Body of pancreas (tissue), 4 donors: Measurements from ENCODE around the gene FGD5.

Experiments used
- POLR2A ChIP-seq, 3 donors: fragments of 450-650 bp; IDR thresholded peaks; one replicate each; pipeline ENCODE4 v1.6.1; 2016; ENCODE audit warnings: antibody characterized with exemption in 3 of 3, mild to moderate bottlenecking in 2 of 3
- TF ChIP-seq, protein P1 (sequence below), 7 experiments: fragments of 450-650 bp in 4 of 7; fragments of 200-600 bp in 3 of 7; sonication (generic) in 3 of 7; IDR thresholded peaks; one replicate each; pipeline ENCODE4 v1.5.1; 2016 to 2019; ENCODE audit warnings: antibody characterized with exemption in 7 of 7

DNA sequence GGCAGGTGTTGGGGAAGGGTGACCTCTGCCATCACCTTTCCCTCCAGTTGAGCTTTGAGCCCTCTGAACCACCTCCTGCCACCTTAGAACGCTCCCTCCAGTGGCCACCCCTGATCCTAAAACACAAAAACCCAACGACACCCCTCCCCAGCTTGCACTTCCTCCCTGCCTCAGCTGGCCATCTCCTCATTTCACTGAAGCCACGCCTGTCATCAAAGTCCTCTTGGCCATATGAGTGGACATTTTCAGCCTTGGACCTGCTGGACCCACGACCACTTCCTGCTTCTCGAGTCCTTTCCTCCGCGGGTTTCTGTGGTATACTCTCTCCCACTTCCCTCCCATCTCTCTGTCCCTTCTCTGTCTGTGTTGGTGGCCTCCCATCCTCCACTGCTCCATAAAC, 80.2 kb downstream of the FGD5 start:
- TF ChIP-seq, protein P1, sequence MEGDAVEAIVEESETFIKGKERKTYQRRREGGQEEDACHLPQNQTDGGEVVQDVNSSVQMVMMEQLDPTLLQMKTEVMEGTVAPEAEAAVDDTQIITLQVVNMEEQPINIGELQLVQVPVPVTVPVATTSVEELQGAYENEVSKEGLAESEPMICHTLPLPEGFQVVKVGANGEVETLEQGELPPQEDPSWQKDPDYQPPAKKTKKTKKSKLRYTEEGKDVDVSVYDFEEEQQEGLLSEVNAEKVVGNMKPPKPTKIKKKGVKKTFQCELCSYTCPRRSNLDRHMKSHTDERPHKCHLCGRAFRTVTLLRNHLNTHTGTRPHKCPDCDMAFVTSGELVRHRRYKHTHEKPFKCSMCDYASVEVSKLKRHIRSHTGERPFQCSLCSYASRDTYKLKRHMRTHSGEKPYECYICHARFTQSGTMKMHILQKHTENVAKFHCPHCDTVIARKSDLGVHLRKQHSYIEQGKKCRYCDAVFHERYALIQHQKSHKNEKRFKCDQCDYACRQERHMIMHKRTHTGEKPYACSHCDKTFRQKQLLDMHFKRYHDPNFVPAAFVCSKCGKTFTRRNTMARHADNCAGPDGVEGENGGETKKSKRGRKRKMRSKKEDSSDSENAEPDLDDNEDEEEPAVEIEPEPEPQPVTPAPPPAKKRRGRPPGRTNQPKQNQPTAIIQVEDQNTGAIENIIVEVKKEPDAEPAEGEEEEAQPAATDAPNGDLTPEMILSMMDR (IDR thresholded peaks at IDR 0.05) = no peak
- TF ChIP-seq POLR2A (IDR thresholded peaks at IDR 0.05) = no peak
